Endometrium (tissue), 2 donors: Measurements from ENCODE around the gene UBTF.

ENCODE experiments used
- FAIRE-seq: peaks from 2 replicates; lab custom pipeline; 2012; peaks lifted over from hg19 to GRCh38; lab: Jason Lieb, UNC
- donor health status: control.
- donor health status: control.

The UBTF gene

DNA sequence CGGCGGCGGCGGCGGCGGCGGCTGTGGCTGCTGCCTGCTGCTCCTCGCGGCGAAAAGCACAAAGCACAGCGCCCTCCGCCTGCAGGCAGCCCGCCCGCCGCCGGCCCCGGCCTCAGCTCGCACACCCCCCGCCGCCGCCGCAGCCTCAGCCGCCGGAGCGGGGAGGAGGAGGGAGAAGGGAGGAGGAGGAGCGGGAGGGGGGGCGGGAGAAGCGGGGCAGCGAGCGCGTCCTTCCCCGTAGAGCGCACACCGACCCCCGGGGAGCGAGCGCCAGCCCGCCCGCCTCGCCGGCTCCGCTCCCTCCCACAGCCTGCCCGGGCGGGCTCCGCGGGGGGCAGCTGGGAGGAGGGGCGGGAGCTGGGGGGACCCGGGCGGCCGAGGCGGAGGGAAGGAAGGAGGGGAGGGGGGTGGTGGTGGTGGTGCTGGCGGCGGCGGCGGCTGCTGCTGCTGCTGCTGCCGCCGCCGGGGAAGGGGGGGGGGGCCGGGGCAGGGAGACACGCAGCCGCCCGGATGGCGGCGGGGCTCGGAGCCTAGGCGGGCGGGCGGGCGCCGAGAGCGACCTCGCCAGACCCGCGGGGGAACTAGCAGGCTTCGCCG, at the start of gene UBTF:
TSS of gene UBTF (minus strand) at position 60 of the 597 bp plus-strand sequence. CDS start 1,446 bp downstream, outside the sequence.
- FAIRE-seq = no peak

DNA sequence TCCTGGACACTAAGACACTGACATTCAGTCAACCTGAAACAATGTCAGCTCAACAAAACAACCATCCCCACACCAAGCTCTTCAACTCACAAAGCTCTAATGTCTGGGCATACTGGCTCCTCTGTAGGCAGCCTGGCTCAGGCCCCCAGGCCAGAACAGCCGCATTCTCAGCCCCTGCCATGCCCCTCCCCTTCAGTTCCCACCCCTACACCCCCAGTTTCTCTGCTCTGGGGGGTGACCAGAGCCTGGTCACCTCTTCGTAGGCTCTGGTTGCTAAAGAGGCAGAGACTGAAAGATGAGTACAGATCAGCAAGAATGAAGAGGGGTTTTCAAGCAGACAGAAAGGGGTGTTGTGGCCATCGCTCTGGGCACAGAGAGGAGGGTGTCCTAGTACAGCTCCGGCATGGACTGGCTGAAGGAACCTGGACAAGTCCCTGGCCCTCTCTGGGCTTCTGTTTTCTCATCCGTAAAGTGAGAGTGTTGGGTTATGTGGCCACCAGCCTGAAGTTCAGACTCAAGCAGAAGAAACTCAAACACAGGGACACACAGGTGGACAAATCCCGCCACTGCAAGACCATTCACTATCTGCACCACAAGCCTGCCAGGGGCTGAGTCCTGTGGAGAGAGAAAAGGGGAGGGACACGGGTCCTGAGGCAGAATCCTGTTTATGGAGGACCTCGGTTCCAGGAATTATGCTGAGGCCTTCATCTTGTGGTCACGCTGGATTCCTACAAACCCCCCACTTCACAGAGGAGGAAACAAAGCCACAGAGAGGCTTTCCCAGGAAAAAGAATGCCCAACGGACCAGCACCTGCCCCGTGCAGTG, 49.4 kb upstream of the UBTF start:
- FAIRE-seq = no peak

GRCh38 chr17:44267818-44268490, 48.5 kb upstream of the UBTF start, which contains the start of gene SLC4A1:
Gene SLC4A1, minus strand, starts transcription at chr17:44268135. Its CDS starts 5,269 bp downstream, at chr17:44262866.
- FAIRE-seq = no peak

DNA sequence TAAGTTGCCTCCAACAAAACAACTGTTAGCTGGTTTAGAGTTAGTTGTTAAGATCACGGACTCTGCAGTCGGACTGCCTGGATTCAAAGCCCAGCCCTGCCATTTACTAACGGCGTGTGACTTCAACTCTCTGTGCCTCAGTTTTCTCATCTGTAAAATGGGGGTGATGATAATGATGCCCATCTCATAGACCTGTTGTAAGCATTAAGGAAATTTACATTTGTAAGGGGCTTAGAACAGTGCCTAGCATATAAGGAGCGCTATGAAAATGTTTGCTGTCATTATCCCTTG, 47.6 kb upstream of the UBTF start:
- no peak for FAIRE-seq

DNA sequence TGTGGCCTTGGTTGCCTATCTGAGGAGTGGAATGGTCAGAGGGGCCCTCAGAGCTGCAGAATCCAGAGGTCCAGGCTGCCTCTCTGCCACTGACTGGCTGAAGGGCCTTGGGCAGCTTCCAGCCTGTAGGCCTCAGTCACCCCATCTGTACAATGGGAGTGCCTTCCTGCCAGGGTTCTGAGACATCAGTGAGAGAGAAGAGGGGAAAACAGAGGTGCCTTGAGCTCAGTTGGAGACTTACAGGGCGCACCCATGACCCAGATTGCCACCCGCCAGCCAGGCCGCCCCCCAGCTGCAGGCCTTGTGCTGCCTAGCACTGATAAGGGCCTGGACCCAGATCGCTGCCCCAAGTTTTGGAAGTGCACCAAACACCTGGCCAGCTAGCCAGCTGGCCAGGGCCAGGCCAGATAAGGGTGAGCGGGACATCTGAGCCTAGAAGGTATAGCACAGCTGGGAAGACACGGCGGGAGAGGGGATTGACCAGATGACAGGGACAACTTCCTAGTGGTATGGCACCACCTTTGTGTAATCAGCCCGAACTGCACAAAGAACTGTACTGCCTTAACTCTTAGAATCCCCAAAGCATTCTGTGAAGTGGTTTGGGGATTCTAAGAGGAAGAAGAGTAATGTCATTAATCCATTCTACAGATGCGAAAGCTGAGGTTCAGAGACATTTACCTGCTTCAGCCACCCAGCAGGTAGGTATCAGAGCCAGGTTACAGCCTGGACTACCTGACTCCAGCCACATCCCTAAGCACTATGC, 47.1 kb upstream of the UBTF start:
- FAIRE-seq = no peak

DNA sequence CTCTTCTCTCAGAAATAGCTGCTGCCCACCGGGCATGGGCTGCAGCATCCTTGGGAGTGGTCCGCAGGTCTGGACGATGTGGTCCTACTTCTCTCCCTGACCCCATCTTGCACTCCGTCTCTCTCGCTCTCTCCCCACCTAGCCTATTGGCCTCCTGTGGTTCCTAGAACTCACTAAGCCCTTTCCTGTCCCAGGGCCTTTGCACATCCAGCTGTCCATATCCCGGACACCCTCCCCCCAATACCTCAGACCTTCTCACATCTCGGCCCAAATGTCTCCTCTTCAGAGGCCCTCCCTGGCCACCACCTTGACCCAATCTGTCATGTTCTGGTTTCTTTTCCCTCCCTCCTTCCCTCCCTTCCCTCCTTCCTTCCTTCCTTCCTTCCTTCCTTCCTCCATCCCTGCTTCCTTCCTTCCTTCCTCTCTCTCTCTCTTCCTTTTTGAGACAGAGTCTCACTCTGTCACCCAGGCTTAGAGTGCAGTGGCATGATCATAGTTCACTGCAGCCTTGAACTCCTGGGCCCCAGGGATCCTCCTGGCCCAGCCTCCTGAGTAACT, 43.9 kb upstream of the UBTF start:
- FAIRE-seq = no peak

DNA sequence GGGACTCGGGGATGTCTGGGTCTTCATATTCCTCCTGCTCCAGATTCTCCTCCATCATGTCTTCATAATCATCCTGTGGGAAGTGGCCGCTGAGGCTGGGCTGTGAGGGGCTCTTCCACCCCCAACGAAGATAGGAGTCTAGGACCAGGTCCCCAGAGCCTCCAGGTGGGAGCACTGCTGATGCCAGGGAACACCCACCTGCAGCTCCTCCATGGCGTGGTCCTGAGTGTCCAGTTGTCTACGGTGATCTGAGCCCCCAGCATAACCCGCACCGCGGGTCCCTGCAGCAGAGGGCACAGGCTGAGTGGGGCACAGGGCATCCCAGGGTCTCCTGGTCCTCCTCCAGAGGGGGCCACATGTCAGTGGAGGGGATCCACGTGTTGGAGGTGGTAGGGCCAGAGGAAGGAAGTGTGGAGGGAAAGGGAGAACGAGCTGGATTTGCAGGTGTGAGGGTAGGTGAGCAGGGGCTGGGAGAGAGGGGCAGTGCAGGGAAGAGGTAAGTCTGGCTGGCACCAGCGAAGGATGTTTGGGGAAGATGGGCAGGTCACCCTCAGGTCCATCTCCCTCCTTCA, 43.3 kb upstream of the UBTF start:
- no peak for FAIRE-seq

GRCh38 chr17:44260296-44260695, 40.8 kb upstream of the UBTF start:
- FAIRE-seq = no peak

GRCh38 chr17:44258811-44259351, 39.4 kb upstream of the UBTF start:
- FAIRE-seq = no peak

DNA sequence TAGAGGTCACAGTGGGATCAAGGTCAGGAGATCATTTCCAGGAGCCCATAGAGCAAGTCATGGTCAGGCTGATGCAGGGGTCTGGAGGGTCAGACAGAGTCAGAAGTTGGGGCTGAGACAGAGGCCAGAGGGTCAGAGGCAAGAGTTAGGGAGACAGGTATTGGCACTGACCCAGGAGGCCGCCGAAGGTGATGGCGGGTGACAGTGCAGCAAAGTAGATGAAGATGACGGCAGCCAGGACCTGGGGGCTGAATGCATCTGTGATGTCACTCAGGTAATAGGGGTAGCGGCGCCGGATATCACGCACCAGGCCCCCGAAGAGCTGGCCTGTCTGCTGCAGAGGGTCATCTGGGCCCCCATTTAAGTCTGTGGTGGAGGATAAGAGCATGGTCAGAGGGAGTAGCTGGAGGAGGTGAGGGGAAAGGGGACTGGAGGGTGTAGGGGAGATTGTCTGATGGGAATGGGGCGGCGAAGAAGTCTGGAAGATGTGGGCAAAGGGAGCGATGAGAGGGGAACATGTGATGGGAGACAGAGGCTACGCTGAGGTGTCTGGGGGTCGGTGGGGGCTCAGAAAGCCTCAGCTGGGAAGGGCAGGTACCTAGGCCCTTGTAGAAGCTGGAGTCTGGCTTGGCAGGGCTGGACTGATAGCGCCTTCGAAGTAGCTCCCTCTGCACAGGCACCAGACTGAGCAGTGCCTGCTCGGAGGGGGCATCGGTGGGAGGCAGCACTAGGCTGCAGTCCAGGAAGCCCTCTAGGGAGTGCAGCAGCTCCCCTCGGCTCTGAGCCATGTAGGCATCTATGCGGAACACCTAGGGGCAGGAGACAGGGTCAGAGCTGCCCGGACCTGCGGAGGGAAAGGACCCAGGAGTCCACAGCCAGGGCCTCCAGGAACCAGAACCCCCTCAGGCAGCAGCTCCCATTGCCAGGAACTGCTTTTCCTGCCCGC, 38.6 kb upstream of the UBTF start:
- FAIRE-seq = no peak

GRCh38 chr17:44256671-44257070, 37.2 kb upstream of the UBTF start:
- no peak for FAIRE-seq

GRCh38 chr17:44255915-44256314, 36.4 kb upstream of the UBTF start:
- FAIRE-seq = no peak

GRCh38 chr17:44254361-44255095, 35.1 kb upstream of the UBTF start:
- FAIRE-seq = no peak

DNA sequence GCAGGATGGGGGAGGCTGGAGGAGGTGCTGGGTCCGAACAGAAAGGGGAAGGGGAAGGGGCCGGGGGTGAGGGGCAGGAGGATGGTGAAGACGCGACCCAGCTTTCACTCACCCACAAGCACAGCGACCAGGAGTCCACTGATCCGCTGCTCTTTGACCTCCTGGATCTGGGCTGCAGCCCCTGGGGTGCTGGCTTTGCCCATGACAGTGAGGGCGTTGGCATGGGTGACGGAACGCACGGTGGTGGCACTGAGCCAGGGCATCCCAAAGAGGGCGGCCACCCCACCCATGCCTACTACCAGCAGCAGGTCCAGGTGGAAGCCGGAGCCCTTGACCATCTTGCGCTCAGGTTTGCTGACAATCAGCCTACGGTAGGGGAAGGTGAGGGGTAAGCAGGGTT, 33.5 kb upstream of the UBTF start:
- no peak for FAIRE-seq

GRCh38 chr17:44251062-44251461, 31.6 kb upstream of the UBTF start:
- FAIRE-seq = no peak

DNA sequence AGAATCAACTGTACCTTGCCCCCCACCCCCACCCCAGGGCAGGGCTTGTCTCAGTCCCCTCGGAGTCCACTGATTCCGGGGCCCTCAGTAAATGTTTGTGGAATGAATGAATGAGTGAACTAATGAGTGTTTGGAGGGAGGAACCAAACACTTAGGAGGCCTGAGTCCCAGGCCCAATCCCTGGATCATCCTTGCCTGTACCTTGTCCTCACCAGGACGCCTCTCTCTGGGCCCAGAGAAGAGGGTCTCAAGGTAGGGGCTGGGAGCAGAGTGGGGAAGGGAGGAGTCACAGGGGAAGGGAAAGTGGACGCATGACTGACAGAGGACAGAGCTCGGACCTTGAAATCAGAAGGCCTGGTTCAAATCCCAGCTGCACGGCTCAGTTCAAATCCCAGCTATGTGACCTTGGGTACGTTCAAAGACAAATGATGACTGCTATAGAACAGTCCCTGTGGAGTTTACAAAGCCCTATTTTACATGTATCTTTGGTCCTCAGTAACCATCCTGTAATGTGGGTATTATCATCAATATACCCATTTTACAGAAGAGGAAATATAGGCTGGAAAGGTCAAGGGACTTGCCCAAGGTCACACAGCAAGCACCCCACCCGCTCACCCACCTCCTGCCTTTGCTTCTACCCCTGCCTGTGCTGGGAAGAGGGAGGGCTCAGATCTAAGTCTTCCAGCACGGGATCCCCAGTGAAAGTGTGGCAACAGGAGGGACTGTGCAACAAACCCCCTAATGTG, 30.2 kb upstream of the UBTF start:
- no peak for FAIRE-seq

- no peak for FAIRE-seq
These were observed 28.6 kb upstream of the UBTF start for GRCh38 chr17:44247876-44248736.

GRCh38 chr17:44247440-44247841, 28.0 kb upstream of the UBTF start:
- no peak for FAIRE-seq
